T-helper 1 cell treated with Interleukin-12 subunit alpha and Interleukin-12 subunit beta and Interleukin-4 antibody, amounts not matched to agents 30 μg/mL and 1 μg/mL, for 36 hours (primary cell): ENCODE results near the gene MYLK.
"Not testable (repeated sequence)": the region's sequence is repeated elsewhere in the genome, so short reads cannot be mapped to it uniquely, and the experiment has no call there.

Experiments
- H3K27ac Mint-ChIP-seq: one replicate; pipeline ENCODE4 v1.8.0; 2021; ENCODE audit warnings: mild to moderate bottlenecking, mixed read lengths
- H3K27me3 Mint-ChIP-seq: one replicate; pipeline ENCODE4 v1.8.0; 2021; ENCODE audit warnings: low read depth, mixed read lengths
- H3K36me3 Mint-ChIP-seq: one replicate; pipeline ENCODE4 v1.8.0; 2021; ENCODE audit warnings: low read depth, mixed read lengths
- H3K4me1 Mint-ChIP-seq: one replicate; pipeline ENCODE4 v1.8.0; 2021; ENCODE audit warnings: low read depth, mixed read lengths
- H3K4me3 Mint-ChIP-seq: one replicate; pipeline ENCODE4 v1.8.0; 2021; ENCODE audit warnings: mild to moderate bottlenecking, moderate library complexity, mixed read lengths
- H3K9me3 Mint-ChIP-seq: one replicate; pipeline ENCODE4 v1.8.0; 2021; ENCODE audit warnings: mixed read lengths

Gene MYLK

DNA sequence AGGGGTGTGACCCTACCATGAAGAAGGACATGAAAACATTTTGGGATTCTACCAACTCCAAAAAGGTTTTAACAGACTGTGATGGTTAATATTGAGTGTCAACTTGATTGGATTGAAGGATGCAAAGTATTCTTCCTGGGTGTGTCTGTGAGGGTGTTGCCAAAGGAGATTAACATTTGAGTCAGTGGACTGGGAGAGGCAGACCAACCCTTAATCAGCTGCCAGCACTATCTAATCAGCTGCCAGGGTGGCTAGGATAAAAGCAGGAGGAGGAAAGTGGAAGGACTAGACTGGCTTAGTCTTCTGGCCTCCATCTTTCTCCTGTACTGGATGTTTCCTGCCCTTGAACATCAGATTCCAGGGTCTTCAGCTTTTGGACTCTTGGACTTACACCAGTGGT is 283.3 kb downstream of the MYLK start:
- H3K4me3 Mint-ChIP-seq, H3K27ac Mint-ChIP-seq, H3K36me3 Mint-ChIP-seq, H3K4me1 Mint-ChIP-seq, H3K9me3 Mint-ChIP-seq, H3K27me3 Mint-ChIP-seq: not testable (repeated sequence)

DNA sequence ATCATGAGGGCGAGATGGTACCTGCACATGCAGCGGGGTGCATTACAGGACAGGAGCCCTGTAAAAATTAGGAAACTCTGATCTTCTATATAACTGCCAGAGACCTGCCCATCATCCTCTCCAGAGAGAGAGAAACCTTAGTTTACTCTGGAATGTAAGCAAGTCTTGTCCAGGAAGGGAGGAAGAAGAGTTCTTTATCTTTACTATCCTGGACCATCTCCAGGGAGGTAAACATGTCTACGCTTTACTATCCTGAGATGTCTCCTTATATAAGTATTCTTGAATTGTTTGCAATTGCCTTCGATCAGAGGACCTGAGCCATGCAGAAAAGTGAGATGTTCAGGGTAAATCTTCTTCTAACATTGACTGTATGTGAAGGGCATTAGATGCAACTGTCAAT is 286.6 kb downstream of the MYLK start:
- Mint-ChIP-seq H3K27ac (no peak overlapping the region), H3K4me1 (no peaks in the 10 kb centered on the region), H3K27me3 (no peaks in the 10 kb centered on the region), H3K9me3 (peaks cover 4% of the 10 kb centered on the region), H3K36me3 (peaks cover 5% of the 10 kb centered on the region), H3K4me3 (no peak overlapping the region)

DNA sequence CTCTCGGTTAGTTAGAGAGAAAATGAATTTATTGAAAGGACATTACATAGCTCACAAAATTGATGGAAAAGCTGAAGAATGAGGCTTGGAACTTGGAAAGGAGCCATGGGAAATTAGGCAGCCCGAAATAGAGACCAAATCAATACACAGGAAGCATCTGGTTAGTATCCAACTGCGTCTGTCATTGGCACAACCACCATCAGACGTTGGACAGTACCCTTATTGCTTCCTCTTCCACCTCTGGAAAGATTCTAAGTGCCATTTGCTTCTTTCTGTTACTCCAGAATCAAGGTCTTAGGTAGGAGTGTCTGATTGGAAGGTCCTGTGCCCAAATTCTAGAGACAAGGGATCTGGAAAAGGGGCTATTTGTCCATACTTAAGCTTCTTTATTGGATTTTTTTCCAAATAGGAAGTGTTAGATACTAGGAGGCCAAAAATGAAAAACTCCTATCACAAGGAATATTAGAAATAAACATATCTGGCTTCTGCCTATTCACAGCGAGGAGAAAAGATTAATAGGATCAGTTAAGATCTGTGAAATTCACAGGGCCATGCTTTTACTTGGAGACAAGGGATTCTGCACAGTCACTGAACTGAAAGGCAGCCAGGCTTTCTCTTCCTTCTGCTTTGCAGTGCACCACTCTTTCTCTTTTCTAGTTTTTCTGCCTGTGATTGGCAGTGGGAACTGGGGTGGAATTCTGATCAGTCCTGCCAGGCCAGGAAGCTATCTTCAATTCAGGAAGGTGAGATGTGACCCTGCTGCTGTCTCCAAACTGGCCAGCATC is 288.5 kb downstream of the MYLK start:
- Mint-ChIP-seq H3K27ac (no peak overlapping the region), H3K4me3 (no peak overlapping the region), H3K4me1 (no peaks in the 10 kb centered on the region), H3K9me3 (peaks cover 20% of the 10 kb centered on the region), H3K36me3 (peaks cover 16% of the 10 kb centered on the region), H3K27me3 (no peaks in the 10 kb centered on the region)

DNA sequence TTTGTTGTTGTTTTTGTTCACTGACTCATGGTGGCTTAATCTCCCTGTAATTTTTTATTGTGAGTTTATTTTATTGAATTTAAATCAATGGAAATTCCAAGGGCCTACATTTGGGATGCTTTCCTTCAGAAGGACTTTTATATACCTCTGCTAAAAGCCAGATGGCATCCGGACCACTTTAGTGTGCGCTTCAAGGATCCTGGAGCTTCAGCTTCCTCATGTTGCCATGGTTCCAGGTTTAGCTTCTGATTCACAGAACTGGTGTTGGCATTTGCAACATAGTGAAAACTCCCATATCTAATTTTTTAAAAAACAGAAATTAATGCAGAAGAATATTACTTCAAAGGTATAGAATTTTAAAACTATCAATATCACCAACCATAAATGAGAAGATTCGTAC is 290.8 kb downstream of the MYLK start:
- H3K4me3 Mint-ChIP-seq = no peak overlapping the region

GRCh38 chr3:123590685-123591450 is 293.3 kb downstream of the MYLK start:
- Mint-ChIP-seq H3K36me3 (peaks cover 38% of the 10 kb centered on the region), H3K4me1 (peaks cover 3% of the 10 kb centered on the region), H3K27me3 (no peaks in the 10 kb centered on the region), H3K4me3 (no peak overlapping the region), H3K9me3 (peaks cover 34% of the 10 kb centered on the region), H3K27ac (no peak overlapping the region)

More for the DNA sequence above, 290.8 kb downstream of the MYLK start:
- H3K36me3 Mint-ChIP-seq = peaks cover 30% of the 10 kb centered on the region
- peaks cover 31% of the 10 kb centered on the region for H3K9me3 Mint-ChIP-seq
- H3K27ac Mint-ChIP-seq = no peak overlapping the region
- no peaks in the 10 kb centered on the region for H3K4me1 Mint-ChIP-seq
- no peaks in the 10 kb centered on the region for H3K27me3 Mint-ChIP-seq

- Mint-ChIP-seq H3K4me1 (peaks cover 20% of the 10 kb centered on the region), H3K4me3 (peak overlapping the region; percentile 34), H3K27ac (no peak overlapping the region), H3K27me3 (no peaks in the 10 kb centered on the region), H3K9me3 (peaks cover 28% of the 10 kb centered on the region), H3K36me3 (peaks cover 31% of the 10 kb centered on the region)
These were observed 296.7 kb downstream of the MYLK start for GRCh38 chr3:123587401-123587800.

GRCh38 chr3:123586968-123587367 is 297.2 kb downstream of the MYLK start:
- no peak overlapping the region for H3K27ac Mint-ChIP-seq
- H3K4me3 Mint-ChIP-seq = peak overlapping the region; percentile 34
- H3K9me3 Mint-ChIP-seq = peaks cover 24% of the 10 kb centered on the region
- H3K27me3 Mint-ChIP-seq = no peaks in the 10 kb centered on the region
- peaks cover 30% of the 10 kb centered on the region for H3K36me3 Mint-ChIP-seq
- H3K4me1 Mint-ChIP-seq = peaks cover 21% of the 10 kb centered on the region

DNA sequence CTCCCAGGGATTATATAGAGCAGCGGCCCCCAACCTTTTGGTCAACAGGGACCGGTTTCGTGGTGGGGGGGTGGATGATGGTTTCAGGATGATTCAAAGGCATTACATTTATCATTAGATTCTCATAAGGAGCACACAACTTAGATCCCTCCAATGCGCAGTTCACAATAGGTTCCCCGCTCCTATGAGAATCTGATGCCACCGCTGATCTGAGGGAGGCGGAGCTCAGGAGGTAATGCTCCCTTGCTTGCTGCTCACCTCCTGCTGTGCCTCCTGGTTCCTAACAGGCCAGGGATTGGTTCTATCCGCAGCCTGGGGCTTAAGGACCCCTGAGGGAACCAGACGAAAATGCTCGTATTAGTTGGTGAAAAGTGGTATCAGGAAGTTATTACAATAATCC is 298.0 kb downstream of the MYLK start:
- H3K36me3 Mint-ChIP-seq = peaks cover 28% of the 10 kb centered on the region
- H3K4me3 Mint-ChIP-seq = no peak overlapping the region
- peaks cover 16% of the 10 kb centered on the region for H3K9me3 Mint-ChIP-seq
- no peaks in the 10 kb centered on the region for H3K27me3 Mint-ChIP-seq
- no peak overlapping the region for H3K27ac Mint-ChIP-seq
- H3K4me1 Mint-ChIP-seq = peaks cover 21% of the 10 kb centered on the region

DNA sequence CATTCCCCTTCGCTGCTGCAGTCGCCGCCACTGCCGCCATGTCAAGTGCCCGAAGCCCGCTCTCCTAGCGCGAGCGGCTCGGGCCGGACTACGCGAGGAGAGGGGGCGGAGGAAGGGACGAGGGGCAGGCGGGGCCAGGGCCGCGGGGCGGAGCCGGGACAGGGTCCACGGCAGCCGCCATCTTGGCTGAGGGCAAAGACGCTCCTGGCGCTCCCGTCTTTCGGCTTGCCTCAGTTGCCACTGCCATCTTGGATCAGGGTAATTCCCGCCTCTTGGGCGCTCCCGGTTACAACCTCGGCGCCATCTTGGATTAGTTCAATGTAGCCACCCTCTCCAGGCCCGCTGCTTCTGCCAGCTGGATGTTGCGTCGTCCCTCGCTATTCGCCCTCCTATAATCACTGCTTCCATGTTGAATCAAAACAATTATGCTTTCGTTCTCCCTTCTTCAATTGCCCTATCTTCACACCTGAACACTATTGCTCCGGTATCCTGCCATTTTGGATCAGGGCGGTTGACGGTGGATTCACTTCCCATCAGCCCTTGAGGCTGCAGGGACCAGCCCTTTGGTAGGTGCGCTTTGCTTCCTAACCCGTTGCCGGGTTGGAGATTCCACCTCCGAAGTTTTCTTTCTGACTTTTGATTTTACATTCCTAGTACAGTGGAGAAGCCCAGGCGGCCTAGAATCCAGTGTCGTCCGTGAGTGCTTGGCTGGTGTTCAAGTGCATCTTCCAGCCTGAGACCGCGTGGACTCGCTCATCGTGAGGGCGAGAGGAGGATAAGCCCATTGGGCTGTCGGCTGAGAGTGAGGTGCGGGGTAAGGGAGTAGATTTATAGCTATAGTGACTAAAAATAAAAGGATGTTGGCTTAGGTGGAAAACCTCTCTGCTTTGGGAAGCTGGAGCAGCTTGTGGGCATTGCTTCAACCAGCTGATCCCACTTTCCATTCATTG is 298.9 kb downstream of the MYLK start, which contains the start of gene HACD2:
HACD2 (minus strand) TSS at position 66 of the 950 bp plus-strand sequence; CDS start at position 40, 26 bp downstream.
- Mint-ChIP-seq H3K4me1 (peaks cover 21% of the 10 kb centered on the region), H3K27ac (peak within 1 kb of the TSS; percentile 75), H3K36me3 (peaks cover 27% of the 10 kb centered on the region), H3K4me3 (peak within 1 kb of the TSS; percentile 84), H3K9me3 (peaks cover 15% of the 10 kb centered on the region), H3K27me3 (no peaks in the 10 kb centered on the region)

GRCh38 chr3:123584284-123584987 is 299.7 kb downstream of the MYLK start:
- Mint-ChIP-seq H3K27me3 (no peaks in the 10 kb centered on the region), H3K4me1 (peaks cover 21% of the 10 kb centered on the region), H3K4me3 (peak overlapping the region; percentile 84), H3K9me3 (peaks cover 6% of the 10 kb centered on the region), H3K36me3 (peaks cover 27% of the 10 kb centered on the region), H3K27ac (peak overlapping the region; percentile 75)

DNA sequence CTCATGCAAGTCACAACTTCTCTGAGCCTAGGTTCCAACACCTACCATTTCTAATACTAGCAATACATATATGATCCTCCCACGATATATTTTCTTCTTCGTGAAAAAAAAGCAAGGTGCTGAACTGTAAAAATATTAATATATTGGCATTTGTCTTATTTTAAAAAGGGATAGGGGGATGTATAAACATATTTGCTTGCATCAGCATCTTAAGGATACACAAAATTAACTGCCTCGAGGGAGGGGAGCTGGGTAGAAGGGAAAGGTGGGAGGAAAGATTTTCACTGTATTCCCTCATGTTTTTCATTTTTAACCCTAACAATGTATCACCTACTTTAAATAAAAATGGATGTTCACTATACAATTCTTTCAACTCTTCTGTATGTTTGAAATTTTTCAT is 300.6 kb downstream of the MYLK start:
- no peaks in the 10 kb centered on the region for H3K27me3 Mint-ChIP-seq
- peak overlapping the region; percentile 31 for H3K4me3 Mint-ChIP-seq
- H3K4me1 Mint-ChIP-seq = peaks cover 21% of the 10 kb centered on the region
- peaks cover 3% of the 10 kb centered on the region for H3K9me3 Mint-ChIP-seq
- peaks cover 21% of the 10 kb centered on the region for H3K36me3 Mint-ChIP-seq
- no peak overlapping the region for H3K27ac Mint-ChIP-seq

- H3K36me3 Mint-ChIP-seq = peaks cover 17% of the 10 kb centered on the region
- H3K27ac Mint-ChIP-seq = no peak overlapping the region
- no peaks in the 10 kb centered on the region for H3K9me3 Mint-ChIP-seq
- H3K27me3 Mint-ChIP-seq = no peaks in the 10 kb centered on the region
- peaks cover 21% of the 10 kb centered on the region for H3K4me1 Mint-ChIP-seq
- H3K4me3 Mint-ChIP-seq = no peak overlapping the region
These were observed 301.8 kb downstream of the MYLK start for GRCh38 chr3:123582315-123582714.

DNA sequence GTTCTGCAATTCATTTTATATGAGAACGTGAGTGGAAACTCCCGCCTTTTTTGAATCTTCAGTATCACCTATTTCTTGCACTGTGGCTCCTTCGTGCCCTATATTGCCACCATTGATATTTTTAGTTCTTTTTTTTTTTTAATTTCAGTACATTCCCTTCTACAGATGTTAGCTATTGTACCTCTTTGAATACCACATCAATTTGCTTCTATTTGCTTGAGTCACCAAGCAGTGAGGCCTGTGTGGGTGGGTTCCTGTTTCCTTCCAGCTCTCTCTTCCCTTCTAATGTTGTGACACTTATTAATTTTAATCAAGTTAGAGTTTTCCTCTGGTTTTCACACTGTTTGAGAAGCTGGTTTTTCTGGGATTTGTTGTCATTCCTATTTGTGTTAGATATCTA is 308.0 kb downstream of the MYLK start:
- Mint-ChIP-seq H3K9me3 (no peaks in the 10 kb centered on the region), H3K4me1 (peaks cover 3% of the 10 kb centered on the region), H3K36me3 (peaks cover 11% of the 10 kb centered on the region), H3K27ac (no peak overlapping the region), H3K27me3 (no peaks in the 10 kb centered on the region), H3K4me3 (no peak overlapping the region)

- Mint-ChIP-seq H3K4me1 (peaks cover 3% of the 10 kb centered on the region), H3K4me3 (no peak overlapping the region), H3K9me3 (no peaks in the 10 kb centered on the region), H3K27ac (no peak overlapping the region), H3K36me3 (peaks cover 8% of the 10 kb centered on the region), H3K27me3 (no peaks in the 10 kb centered on the region)
These were observed 312.2 kb downstream of the MYLK start for GRCh38 chr3:123571973-123572365.
